ENCODE measurements around the gene HELQ. TPM values are rescaled to one million over a fixed set of nuclear protein-coding genes. Genes with fewer than 3 reads are reported as not detected.
A peak's percentile ranks its signal among the peaks of the same experiment; 100 is the strongest.

HELQ gene
- total and polyA plus RNA-seq, 9 of the 15 experiments (the other 6 are each of a cell fraction or from before 2014, with no cell fraction given), result 3.5 to 15.2 (median 11.9) TPM

DNA sequence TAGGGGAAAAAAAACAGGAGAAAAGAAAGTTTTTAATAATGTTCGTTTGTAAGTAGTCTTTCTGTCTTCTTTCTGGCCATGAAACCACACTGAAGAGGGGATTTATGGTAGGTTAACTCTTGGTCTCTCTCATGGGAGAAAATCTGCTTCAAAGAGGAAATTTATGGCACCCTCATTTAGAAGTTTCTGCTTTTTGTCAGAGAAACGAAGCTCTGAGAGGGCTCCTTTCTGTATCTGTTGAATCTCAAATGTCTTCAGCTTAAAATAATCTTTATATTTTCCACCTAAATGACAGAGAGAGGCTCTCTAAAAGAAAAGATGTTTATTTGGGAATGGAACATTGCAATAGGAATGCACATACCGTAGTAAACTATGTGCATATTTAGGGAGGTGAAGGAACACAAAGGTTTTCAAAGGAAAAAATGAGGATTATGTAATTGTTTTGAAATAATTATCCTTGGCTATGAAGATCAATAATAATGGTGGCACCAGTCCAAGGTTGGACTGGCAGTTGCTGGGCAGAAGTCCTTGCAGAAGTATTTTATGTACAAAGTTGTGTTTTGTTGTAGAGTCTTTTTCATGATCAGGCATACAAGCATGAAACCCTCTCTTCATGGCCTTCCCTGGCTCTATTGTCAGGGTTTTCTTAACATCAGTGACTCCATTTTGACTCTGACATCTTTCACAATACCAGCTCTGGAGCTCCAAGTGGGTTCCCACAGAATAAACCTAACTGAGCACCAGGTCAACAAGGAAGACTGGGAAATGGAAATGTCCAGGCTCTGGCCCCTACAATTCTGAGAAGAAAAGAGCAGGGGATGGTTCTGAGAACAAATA lies 67.9 kb downstream of the HELQ start:
- Histone ChIP-seq H3K79me2 (ENCODE audit: control insufficient read depth, insufficient read depth, low read length) (no peaks in the 10 kb centered on the region), H3K9ac (ENCODE audit: insufficient read depth in 1 of 2, low read depth in 2 of 2, low read length in 2 of 2) (no peak overlapping the region), H2AFZ (ENCODE audit: low read depth, low read length) (peak overlapping the region; percentile 53), H3K27ac (ENCODE audit: extremely low read depth, low read depth, low read length) (no peak overlapping the region), H3K9me3 (replicated peaks; ENCODE audit: control insufficient read depth, insufficient read depth, low read depth, low read length) (no peaks in the 10 kb centered on the region), H3K27me3 (ENCODE audit: control insufficient read depth in 2 of 2, insufficient read depth in 2 of 2, low read length in 2 of 2) (0 out of 5 replicates have a peak, but pooled peaks cover 0 to 9% of the 10 kb centered on the region in 2 experiments), H3K4me1 (replicated peaks in 1 of 2; ENCODE audit: control insufficient read depth in 2 of 2, insufficient read depth in 2 of 2, low read length in 2 of 2) (no peaks in the 10 kb centered on the region), H3K36me3 (ENCODE audit: control insufficient read depth, insufficient read depth, low read length) (no peaks in the 10 kb centered on the region), H3K4me3 (no peak overlapping the region), H3K9me1 (ENCODE audit: control insufficient read depth, insufficient read depth, low read length) (no peaks in the 10 kb centered on the region), H4K20me1 (replicated peaks; ENCODE audit: control insufficient read depth, insufficient read depth, low read length) (no peaks in the 10 kb centered on the region), H3K4me2 (ENCODE audit: insufficient read depth, low read length) (no peak overlapping the region)
- ATAC-seq (no peak), FAIRE-seq (no peak), DNase-seq (ENCODE audit: extremely low read depth in 1 of 4, low spot score in 3 of 4) (no peak)
- CTCF ChIA-PET (ENCODE audit: low intra/inter-chr PET ratio), result no interaction called here
- intact Hi-C loops (cut with micrococcal nuclease) (no loop called here), in situ Hi-C loops (cut with MboI) (no loop called here)
- POLR2A ChIA-PET, result interaction anchor here (0.7 to 1.5 kb wide), 2 partner anchors 8 to 98 kb away, joined by 3 to 6 read pairs; no protein-coding TSS in a partner anchor
- no TSS peak for BruUV-seq (replicated peaks)
- WGBS (ENCODE audit: insufficient coverage, low coverage, missing lambda C conversion rate), result 9% methylated on average over 3 of the region's 3 CpGs
- TF ChIP-seq TAF7 (tag; IDR thresholded peaks at IDR 0.05), result no peak
- peak; percentile 55; the same call in 1 of the 2 replicates for TF ChIP-seq ILK (tag; IDR thresholded peaks at IDR 0.05; ENCODE audit: borderline replicate concordance, low read depth)
- TF ChIP-seq PHTF2 (CRISPR knock-in tag; IDR thresholded peaks at IDR 0.05), result no peak
- no peak for TF ChIP-seq PRMT5 (CRISPR knock-in tag; IDR thresholded peaks at IDR 0.05)
- no peak for TF ChIP-seq MYNN (IDR thresholded peaks at IDR 0.05)
- no peak for TF ChIP-seq MYNN (CRISPR knock-in tag; IDR thresholded peaks at IDR 0.05)
- TF ChIP-seq ZNF311 (CRISPR knock-in tag; IDR thresholded peaks at IDR 0.05), result 0 out of 2 replicates have a peak, but pooled peaks have one; percentile 31
- no peak for TF ChIP-seq HDGF (IDR thresholded peaks at IDR 0.05)
- no peak for TF ChIP-seq CHD1 (IDR thresholded peaks at IDR 0.05; ENCODE audit: low read length)
- no peak for TF ChIP-seq ETV5 (CRISPR knock-in tag; IDR thresholded peaks at IDR 0.05; ENCODE audit: low read depth)
- TF ChIP-seq, protein P1, sequence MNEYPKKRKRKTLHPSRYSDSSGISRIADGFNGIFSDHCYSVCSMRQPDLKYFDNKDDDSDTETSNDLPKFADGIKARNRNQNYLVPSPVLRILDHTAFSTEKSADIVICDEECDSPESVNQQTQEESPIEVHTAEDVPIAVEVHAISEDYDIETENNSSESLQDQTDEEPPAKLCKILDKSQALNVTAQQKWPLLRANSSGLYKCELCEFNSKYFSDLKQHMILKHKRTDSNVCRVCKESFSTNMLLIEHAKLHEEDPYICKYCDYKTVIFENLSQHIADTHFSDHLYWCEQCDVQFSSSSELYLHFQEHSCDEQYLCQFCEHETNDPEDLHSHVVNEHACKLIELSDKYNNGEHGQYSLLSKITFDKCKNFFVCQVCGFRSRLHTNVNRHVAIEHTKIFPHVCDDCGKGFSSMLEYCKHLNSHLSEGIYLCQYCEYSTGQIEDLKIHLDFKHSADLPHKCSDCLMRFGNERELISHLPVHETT (CRISPR knock-in tag; conservative IDR thresholded peaks at IDR 0.05 in 1 of 2, IDR thresholded peaks at IDR 0.05 in 1 of 2), result peak in 1 of 2 experiments; percentile 47; a peak in 1 of 4 replicates
- TF ChIP-seq NCOA4 (IDR thresholded peaks at IDR 0.05; ENCODE audit: partially characterized antibody), result no peak
- TF ChIP-seq GABPA (tag; conservative IDR thresholded peaks at IDR 0.05; ENCODE audit: low read depth), result 0 out of 2 replicates have a peak, but pooled peaks have one; percentile 11
- TF ChIP-seq MECOM (CRISPR knock-in tag; IDR thresholded peaks at IDR 0.05), result no peak
- no peak for TF ChIP-seq ZNF324 (CRISPR knock-in tag; IDR thresholded peaks at IDR 0.05)
- TF ChIP-seq, protein P2, sequence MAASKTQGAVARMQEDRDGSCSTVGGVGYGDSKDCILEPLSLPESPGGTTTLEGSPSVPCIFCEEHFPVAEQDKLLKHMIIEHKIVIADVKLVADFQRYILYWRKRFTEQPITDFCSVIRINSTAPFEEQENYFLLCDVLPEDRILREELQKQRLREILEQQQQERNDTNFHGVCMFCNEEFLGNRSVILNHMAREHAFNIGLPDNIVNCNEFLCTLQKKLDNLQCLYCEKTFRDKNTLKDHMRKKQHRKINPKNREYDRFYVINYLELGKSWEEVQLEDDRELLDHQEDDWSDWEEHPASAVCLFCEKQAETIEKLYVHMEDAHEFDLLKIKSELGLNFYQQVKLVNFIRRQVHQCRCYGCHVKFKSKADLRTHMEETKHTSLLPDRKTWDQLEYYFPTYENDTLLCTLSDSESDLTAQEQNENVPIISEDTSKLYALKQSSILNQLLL (CRISPR knock-in tag; IDR thresholded peaks at IDR 0.05; ENCODE audit: borderline replicate concordance), result no peak
- TF ChIP-seq ZNF175 (CRISPR knock-in tag; IDR thresholded peaks at IDR 0.05; ENCODE audit: low read depth), result peak; percentile 58; the same call in 1 of the 2 replicates
- no peak for TF ChIP-seq PCBP2 (IDR thresholded peaks at IDR 0.05; ENCODE audit: low read depth, low read length, poor library complexity, severe bottlenecking)
- no peak for TF ChIP-seq KDM2B (CRISPR knock-in tag; IDR thresholded peaks at IDR 0.05)

All from K562 (cell line).